HUES48 (cell line): ENCODE measurements around the gene MAB21L1.

ENCODE experiments used
- H3K27ac ChIP-seq: one replicate; pipeline ENCODE4 v1.7.0; 2013; ENCODE audit warnings: low read depth, low read length, inconsistent platforms
- H3K27me3 ChIP-seq: 2 replicates; pipeline ENCODE4 v1.6.1; 2013; ENCODE audit warnings: mild to moderate bottlenecking, low read length; ENCODE audit not compliant: control insufficient read depth, insufficient read depth
- H3K36me3 ChIP-seq: 2 replicates; pipeline ENCODE4 v1.6.1; 2013; ENCODE audit warnings: low read length; ENCODE audit not compliant: control insufficient read depth, insufficient read depth
- H3K4me1 ChIP-seq: 2 replicates; pipeline ENCODE4 v1.6.1; 2013; ENCODE audit warnings: mild to moderate bottlenecking, low read length; ENCODE audit not compliant: control insufficient read depth, insufficient read depth
- H3K4me3 ChIP-seq: 2 replicates; pipeline ENCODE4 v1.5.1; 2013; ENCODE audit warnings: mild to moderate bottlenecking, low read depth, low read length
- H3K9ac ChIP-seq: 2 replicates; pipeline ENCODE4 v1.6.1; 2013; ENCODE audit warnings: mild to moderate bottlenecking, low read depth, low read length, moderate library complexity
- H3K9me3 ChIP-seq: 2 replicates; pipeline ENCODE4 v1.6.1; 2013; ENCODE audit warnings: low read length; ENCODE audit not compliant: control insufficient read depth, insufficient read depth

Gene MAB21L1

GRCh38 chr13:35499196-35499662 lies 22.7 kb upstream of the MAB21L1 start:
- Histone ChIP-seq H3K9ac (no peak overlapping the region), H3K4me1 (peaks cover 7% of the 10 kb centered on the region; the same call in 1 of the 2 replicates), H3K36me3 (no peaks in the 10 kb centered on the region), H3K4me3 (no peak overlapping the region), H3K27ac (no peak overlapping the region), H3K27me3 (no peaks in the 10 kb centered on the region), H3K9me3 (no peaks in the 10 kb centered on the region)

- H3K9ac ChIP-seq, result no peak overlapping the region
- H3K36me3 ChIP-seq, result no peaks in the 10 kb centered on the region
- H3K27ac ChIP-seq, result no peak overlapping the region
- H3K9me3 ChIP-seq, result no peaks in the 10 kb centered on the region
- H3K4me3 ChIP-seq, result no peak overlapping the region
- peaks cover 7% of the 10 kb centered on the region; the same call in 1 of the 2 replicates for H3K4me1 ChIP-seq
- no peaks in the 10 kb centered on the region for H3K27me3 ChIP-seq
Observed at GRCh38 chr13:35498231-35498630, 21.7 kb upstream of the MAB21L1 start.

DNA sequence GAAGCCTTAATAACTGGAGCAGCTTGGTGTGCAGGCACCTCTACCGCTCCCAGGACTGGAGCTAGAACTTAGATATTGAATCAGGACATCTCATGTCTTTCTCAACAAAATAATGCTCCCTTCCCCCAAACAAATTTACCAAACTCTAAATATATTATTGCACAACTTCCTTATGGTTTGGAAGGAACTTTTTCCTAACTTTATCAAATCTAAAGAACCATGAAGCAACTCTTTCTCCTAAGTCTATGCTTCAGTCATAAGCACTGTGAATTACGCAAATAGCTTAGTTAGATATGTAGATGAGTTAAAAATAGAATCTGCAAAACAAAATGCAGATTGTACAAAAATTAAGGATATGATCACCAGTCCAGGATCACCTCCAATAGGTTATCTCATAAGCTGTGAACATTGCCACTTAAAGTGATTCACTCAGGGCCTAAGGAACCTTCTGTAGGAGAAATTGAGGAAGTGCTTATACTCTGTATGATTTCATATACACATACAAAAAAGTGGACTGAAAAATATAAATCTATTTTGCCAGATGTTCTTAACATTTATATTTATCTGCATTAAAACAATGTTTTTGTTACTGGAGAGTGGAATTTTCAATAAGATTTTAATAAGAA lies 20.4 kb upstream of the MAB21L1 start:
- no peaks in the 10 kb centered on the region for H3K9me3 ChIP-seq
- no peak overlapping the region for H3K27ac ChIP-seq
- H3K4me1 ChIP-seq, result peaks cover 7% of the 10 kb centered on the region; the same call in 1 of the 2 replicates
- no peak overlapping the region for H3K4me3 ChIP-seq
- H3K27me3 ChIP-seq, result no peaks in the 10 kb centered on the region
- H3K36me3 ChIP-seq, result no peaks in the 10 kb centered on the region
- H3K9ac ChIP-seq, result no peak overlapping the region

DNA sequence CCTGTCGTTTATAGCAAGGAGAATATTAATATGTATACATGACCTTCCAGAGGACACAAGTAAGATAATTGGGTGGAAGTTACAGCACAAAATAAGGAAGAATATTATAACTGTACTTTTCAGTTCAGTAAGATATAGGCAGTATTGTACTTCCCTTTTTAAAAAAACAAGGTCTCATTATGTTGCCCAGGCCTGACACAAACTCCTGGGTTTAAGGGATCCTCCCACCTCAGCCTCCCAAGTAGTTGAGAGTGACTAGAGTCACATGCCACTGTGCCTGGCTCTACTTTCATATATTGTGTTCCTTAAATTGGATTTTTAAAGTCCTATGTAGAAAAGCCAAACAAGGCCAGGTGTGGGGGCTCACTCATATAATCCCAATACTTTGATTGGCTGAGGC lies 19.5 kb upstream of the MAB21L1 start:
- Histone ChIP-seq H3K9me3 (no peaks in the 10 kb centered on the region), H3K4me3 (no peak overlapping the region), H3K27me3 (no peaks in the 10 kb centered on the region), H3K4me1 (peaks cover 7% of the 10 kb centered on the region; the same call in 1 of the 2 replicates), H3K27ac (no peak overlapping the region), H3K9ac (no peak overlapping the region), H3K36me3 (no peaks in the 10 kb centered on the region)

GRCh38 chr13:35489050-35489449 lies 12.6 kb upstream of the MAB21L1 start:
- Histone ChIP-seq H3K9me3 (no peaks in the 10 kb centered on the region), H3K27ac (no peak overlapping the region), H3K4me3 (no peak overlapping the region), H3K36me3 (no peaks in the 10 kb centered on the region), H3K27me3 (no peaks in the 10 kb centered on the region), H3K9ac (no peak overlapping the region), H3K4me1 (no peaks in the 10 kb centered on the region)

GRCh38 chr13:35485424-35485823 lies 8.9 kb upstream of the MAB21L1 start:
- no peak overlapping the region for H3K9ac ChIP-seq
- H3K27ac ChIP-seq, result no peak overlapping the region
- H3K9me3 ChIP-seq, result no peaks in the 10 kb centered on the region

GRCh38 chr13:35484384-35484783 lies 7.9 kb upstream of the MAB21L1 start:
- no peak overlapping the region for H3K9ac ChIP-seq
- no peak overlapping the region for H3K4me3 ChIP-seq

More at GRCh38 chr13:35485424-35485823, 8.9 kb upstream of the MAB21L1 start:
- Histone ChIP-seq H3K27me3 (no peaks in the 10 kb centered on the region; the same call in 1 of the 2 replicates), H3K4me3 (no peak overlapping the region), H3K36me3 (no peaks in the 10 kb centered on the region), H3K4me1 (no peaks in the 10 kb centered on the region; the same call in 1 of the 2 replicates)

DNA sequence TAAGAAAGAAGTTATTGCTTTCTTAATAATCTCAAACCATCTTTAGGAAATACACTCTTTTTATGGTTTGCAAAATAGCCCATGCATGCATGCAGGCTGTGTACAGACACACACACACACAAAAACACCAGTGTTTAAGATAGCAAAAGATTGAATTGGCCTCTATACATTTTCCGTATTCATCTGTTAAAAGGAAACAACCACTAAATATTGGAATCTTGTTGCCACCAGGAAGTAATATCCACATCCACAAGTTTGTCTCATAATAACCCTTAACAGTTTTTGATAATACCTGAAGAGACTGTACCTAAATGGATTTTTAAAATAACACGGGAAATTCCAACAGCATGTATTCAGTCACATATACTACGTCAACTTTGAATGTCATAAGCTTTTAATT lies 7.3 kb upstream of the MAB21L1 start:
- Histone ChIP-seq H3K27me3 (peaks cover 15% of the 10 kb centered on the region), H3K4me1 (peaks cover 15% of the 10 kb centered on the region), H3K9me3 (no peaks in the 10 kb centered on the region), H3K4me3 (no peak overlapping the region), H3K27ac (no peak overlapping the region), H3K9ac (no peak overlapping the region), H3K36me3 (no peaks in the 10 kb centered on the region)

More at GRCh38 chr13:35484384-35484783, 7.9 kb upstream of the MAB21L1 start:
- Histone ChIP-seq H3K36me3 (no peaks in the 10 kb centered on the region), H3K4me1 (peaks cover 9% of the 10 kb centered on the region; the same call in 1 of the 2 replicates), H3K9me3 (no peaks in the 10 kb centered on the region), H3K27ac (no peak overlapping the region), H3K27me3 (peaks cover 10% of the 10 kb centered on the region)

GRCh38 chr13:35482527-35482926 lies 6.0 kb upstream of the MAB21L1 start:
- H3K27me3 ChIP-seq, result peaks cover 28% of the 10 kb centered on the region
- no peak overlapping the region for H3K27ac ChIP-seq
- H3K4me3 ChIP-seq, result no peak overlapping the region
- H3K9ac ChIP-seq, result no peak overlapping the region
- no peaks in the 10 kb centered on the region for H3K36me3 ChIP-seq
- no peaks in the 10 kb centered on the region for H3K9me3 ChIP-seq
- H3K4me1 ChIP-seq, result peaks cover 25% of the 10 kb centered on the region

DNA sequence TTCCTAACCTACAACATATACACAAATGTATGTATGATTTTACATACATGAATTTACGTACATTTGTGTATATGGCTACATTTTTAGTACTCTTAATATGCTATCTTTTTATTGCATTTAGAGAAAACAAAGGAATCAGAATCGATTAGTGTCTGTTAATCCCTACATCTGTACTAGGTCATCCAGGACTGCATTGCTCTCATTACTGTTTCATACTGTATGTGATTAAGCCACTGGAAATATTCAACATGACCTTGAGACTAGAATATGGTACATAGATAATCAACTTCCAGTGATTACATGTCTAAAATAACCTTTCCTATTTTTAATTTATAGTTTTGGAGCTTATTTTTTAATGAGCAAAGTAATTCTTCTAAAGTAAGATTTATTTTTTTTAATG lies 5.3 kb upstream of the MAB21L1 start:
- H3K4me3 ChIP-seq, result no peak overlapping the region
- H3K27ac ChIP-seq, result no peak overlapping the region
- H3K4me1 ChIP-seq, result peaks cover 33% of the 10 kb centered on the region
- peaks cover 35% of the 10 kb centered on the region for H3K27me3 ChIP-seq
- H3K36me3 ChIP-seq, result no peaks in the 10 kb centered on the region
- no peak overlapping the region for H3K9ac ChIP-seq
- no peaks in the 10 kb centered on the region for H3K9me3 ChIP-seq

- no peaks in the 10 kb centered on the region for H3K9me3 ChIP-seq
- H3K4me1 ChIP-seq, result peaks cover 42% of the 10 kb centered on the region
- H3K27ac ChIP-seq, result no peak overlapping the region
- H3K36me3 ChIP-seq, result no peaks in the 10 kb centered on the region
- H3K27me3 ChIP-seq, result peaks cover 49% of the 10 kb centered on the region
- no peak overlapping the region for H3K9ac ChIP-seq
- no peak overlapping the region for H3K4me3 ChIP-seq
Observed at GRCh38 chr13:35480346-35480745, 3.9 kb upstream of the MAB21L1 start.
